Coronary artery (tissue), 2 donors: ENCODE results near the gene TLE4.

Source experiments
- DNase-seq: peaks from one replicate; pipeline ENCODE4 v3.0.0-alpha.2; 2017; ENCODE audit warnings: low spot score
- H3K27ac ChIP-seq, 2 donors: fragments of 200-600 bp; sonication (generic); one replicate each; pipeline ENCODE4 v1.5.1; 2016 to 2019
- H3K4me3 ChIP-seq: fragments of 200-600 bp; sonication (generic); 2 replicates; pipeline ENCODE4 v1.5.1; 2016; ENCODE audit warnings: mild to moderate bottlenecking, moderate library complexity
- TF ChIP-seq, protein P1 (sequence below): fragments of 200-600 bp; sonication (generic); IDR thresholded peaks from one replicate; pipeline ENCODE4 v1.5.1; 2019; ENCODE audit warnings: antibody characterized with exemption

TLE4 gene

DNA sequence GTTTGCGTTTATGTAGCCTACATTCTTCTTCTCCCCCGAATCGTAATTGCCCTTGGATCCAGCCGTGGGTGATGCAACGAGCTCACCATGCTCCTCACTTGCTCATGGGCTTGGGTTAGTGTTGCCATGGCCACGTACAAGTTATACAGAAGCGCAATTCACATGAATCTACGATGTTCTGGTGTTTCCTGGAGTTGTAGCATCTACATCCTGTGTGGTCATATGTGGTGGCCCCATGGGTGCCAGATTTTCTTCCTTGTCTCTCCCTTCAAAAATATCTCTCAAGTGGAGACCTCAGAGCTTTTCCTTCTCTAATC is 115.3 kb downstream of the TLE4 start:
- Histone ChIP-seq H3K4me3 (no peak overlapping the region), H3K27ac (no peak overlapping the region)
- DNase-seq, result no peak
- TF ChIP-seq, protein P1, sequence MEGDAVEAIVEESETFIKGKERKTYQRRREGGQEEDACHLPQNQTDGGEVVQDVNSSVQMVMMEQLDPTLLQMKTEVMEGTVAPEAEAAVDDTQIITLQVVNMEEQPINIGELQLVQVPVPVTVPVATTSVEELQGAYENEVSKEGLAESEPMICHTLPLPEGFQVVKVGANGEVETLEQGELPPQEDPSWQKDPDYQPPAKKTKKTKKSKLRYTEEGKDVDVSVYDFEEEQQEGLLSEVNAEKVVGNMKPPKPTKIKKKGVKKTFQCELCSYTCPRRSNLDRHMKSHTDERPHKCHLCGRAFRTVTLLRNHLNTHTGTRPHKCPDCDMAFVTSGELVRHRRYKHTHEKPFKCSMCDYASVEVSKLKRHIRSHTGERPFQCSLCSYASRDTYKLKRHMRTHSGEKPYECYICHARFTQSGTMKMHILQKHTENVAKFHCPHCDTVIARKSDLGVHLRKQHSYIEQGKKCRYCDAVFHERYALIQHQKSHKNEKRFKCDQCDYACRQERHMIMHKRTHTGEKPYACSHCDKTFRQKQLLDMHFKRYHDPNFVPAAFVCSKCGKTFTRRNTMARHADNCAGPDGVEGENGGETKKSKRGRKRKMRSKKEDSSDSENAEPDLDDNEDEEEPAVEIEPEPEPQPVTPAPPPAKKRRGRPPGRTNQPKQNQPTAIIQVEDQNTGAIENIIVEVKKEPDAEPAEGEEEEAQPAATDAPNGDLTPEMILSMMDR, result no peak

DNA sequence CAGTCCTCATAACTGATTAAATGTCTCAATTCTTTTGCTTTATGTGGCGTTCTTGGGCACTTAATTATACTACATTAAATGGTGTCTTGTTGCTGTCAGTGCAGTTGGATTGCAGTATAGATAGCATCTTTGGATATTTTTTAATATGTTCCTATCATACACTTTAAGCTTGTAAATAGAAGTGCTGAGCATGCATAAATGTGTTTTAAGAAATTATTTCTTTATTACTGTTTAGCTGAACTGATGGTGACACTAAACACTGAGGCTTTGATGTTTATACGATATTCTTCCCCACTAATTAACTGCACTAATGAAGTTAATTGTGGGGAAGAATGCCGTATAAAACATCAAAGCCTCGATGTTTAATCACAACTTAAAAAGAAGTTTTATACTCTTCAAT is 116.6 kb downstream of the TLE4 start:
- TF ChIP-seq, protein P1, result no peak
- no peak overlapping the region for H3K4me3 ChIP-seq
- no peak overlapping the region for H3K27ac ChIP-seq
- DNase-seq, result no peak

DNA sequence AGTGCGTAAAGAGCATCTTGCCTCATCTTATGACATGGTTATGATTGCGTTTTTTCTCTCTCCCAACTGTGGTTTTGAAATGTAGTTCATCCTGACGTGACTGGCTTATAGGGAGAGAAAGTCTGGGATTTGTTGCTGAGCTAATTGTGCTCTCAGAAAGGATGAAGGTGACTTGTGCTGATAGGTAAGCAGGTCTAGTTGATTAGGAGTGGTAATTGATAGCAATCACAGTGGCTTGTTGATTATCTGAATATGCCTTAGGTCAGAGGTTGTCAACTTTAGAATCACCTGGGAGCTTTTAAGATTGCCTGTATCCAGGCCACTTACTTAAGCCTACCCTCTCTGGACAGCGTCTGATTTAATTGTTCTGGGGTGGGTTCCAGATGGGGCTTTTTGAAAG is 117.8 kb downstream of the TLE4 start:
- TF ChIP-seq, protein P1, result no peak
- DNase-seq, result no peak
- no peak overlapping the region for H3K4me3 ChIP-seq

DNA sequence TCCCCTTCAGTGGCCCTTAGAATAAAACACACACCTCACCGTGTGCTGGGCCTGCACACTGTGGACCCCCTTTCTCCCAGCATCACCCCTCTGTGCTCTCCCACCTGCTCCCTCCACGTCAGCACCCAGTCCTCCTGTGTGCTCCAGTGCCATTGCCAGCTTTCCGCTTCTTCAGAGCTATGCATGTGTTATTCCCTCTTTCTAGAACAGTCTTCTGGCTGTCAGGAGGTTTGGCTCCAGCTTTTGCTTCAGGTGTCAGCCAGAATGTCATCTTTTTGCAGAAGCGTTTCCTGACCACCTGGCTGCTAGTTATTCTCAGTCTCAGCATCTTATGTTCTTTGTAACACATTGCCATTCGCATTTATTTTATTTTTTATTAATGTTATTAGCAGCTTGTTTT is 119.7 kb downstream of the TLE4 start:
- DNase-seq, result no peak
- TF ChIP-seq, protein P1, result no peak
- no peak overlapping the region for H3K27ac ChIP-seq
- H3K4me3 ChIP-seq, result no peak overlapping the region

More for the DNA sequence above, 117.8 kb downstream of the TLE4 start:
- no peak overlapping the region for H3K27ac ChIP-seq

DNA sequence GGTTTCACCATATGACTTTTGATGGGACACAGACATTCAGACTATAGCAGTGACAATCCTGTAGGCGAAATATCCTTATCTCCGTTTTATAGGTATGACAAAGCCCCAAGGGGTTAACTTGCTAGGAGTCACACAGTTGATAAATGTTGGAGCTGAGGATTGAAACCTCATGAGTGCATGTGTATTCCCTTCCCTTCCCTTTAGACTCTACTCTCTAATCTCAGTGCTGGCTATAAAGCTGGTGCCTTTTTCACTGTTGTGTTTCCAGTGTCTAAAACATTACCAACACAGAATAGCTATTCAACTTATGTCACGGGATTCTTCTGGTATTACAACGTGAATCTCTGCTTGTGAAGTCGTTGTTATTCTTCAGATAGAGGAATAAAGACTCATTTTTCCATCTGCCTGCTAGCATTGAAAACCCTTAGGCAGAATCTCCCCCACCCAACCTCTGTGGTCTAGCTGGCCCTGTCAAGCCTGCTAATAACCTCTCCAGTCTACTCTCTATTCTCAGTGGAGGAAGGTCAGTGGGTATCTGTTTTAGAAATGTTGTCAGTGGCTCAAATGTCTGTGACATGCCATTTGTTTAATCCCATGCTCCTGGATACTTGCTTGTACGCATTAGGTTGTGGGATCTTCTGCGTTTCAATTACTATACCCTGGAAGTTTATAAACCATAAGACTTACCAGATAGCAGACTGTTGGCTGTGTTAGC is 121.2 kb downstream of the TLE4 start:
- TF ChIP-seq, protein P1, result no peak

DNA sequence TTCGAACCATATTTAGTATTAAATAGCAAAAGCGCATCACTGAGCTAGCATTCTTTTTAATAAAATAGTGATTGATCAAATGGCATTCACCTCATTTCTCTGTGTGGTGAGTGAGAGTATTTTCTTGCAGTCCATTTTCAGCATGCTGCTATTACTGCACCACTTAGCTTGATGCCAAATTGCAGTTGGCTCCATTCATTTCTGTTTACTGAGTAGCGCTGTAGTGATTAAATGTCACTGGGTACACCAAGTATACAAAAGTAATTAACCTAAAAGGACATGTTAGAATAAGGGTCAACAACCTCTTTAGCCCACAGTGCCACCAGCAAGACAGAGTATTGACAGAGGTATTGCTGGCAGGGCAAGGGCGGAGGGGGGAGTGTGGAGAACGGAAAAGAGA is 122.0 kb downstream of the TLE4 start:
- TF ChIP-seq, protein P1, result no peak
- no peak for DNase-seq
- Histone ChIP-seq H3K4me3 (no peak overlapping the region), H3K27ac (no peak overlapping the region)

More for the DNA sequence above, 121.2 kb downstream of the TLE4 start:
- no peak for DNase-seq
- Histone ChIP-seq H3K4me3 (no peak overlapping the region), H3K27ac (no peak overlapping the region)

GRCh38 chr9:79694208-79694607 is 122.4 kb downstream of the TLE4 start:
- H3K4me3 ChIP-seq, result no peak overlapping the region
- no peak overlapping the region for H3K27ac ChIP-seq
- TF ChIP-seq, protein P1, result no peak
- DNase-seq, result no peak
